ENCODE data around the gene MARF1.

DNA sequence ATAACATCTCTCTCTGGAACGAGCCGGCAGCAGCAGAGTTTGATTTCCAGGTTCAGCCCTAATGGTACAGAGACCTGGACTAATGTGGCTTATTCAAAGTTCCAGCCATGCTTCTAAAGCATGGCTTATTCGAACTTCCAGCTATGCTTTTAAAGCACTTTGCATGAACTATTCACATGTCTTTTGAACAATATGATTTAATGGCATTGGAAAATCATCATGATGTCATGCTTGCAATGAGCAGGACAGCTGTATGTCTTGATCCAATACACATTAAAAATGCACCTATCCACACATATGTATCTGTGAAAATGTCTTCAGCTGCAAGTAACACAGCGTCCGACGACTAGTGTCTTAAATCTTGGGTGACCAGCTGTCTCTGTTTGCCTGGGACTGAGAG, 85.7 kb downstream of the MARF1 start:
- TF ChIP-seq, protein P1, sequence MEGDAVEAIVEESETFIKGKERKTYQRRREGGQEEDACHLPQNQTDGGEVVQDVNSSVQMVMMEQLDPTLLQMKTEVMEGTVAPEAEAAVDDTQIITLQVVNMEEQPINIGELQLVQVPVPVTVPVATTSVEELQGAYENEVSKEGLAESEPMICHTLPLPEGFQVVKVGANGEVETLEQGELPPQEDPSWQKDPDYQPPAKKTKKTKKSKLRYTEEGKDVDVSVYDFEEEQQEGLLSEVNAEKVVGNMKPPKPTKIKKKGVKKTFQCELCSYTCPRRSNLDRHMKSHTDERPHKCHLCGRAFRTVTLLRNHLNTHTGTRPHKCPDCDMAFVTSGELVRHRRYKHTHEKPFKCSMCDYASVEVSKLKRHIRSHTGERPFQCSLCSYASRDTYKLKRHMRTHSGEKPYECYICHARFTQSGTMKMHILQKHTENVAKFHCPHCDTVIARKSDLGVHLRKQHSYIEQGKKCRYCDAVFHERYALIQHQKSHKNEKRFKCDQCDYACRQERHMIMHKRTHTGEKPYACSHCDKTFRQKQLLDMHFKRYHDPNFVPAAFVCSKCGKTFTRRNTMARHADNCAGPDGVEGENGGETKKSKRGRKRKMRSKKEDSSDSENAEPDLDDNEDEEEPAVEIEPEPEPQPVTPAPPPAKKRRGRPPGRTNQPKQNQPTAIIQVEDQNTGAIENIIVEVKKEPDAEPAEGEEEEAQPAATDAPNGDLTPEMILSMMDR (conservative IDR thresholded peaks at IDR 0.05; ENCODE audit: low read depth, low read length), result no peak
- no peak for TF ChIP-seq EZH2 (IDR thresholded peaks at IDR 0.05; ENCODE audit: borderline replicate concordance, low read depth, low read length, poor library complexity, severe bottlenecking)
